ENCODE data around the gene CCDC102A. TPM values are rescaled to one million over a fixed set of nuclear protein-coding genes. Genes with fewer than 3 reads are reported as not detected.
A peak's percentile ranks its signal among the peaks of the same experiment; 100 is the strongest.

The CCDC102A gene
- total RNA-seq, 3 donors from 2014 or later: 1.2 to 16.2 (median 2.5) TPM

DNA sequence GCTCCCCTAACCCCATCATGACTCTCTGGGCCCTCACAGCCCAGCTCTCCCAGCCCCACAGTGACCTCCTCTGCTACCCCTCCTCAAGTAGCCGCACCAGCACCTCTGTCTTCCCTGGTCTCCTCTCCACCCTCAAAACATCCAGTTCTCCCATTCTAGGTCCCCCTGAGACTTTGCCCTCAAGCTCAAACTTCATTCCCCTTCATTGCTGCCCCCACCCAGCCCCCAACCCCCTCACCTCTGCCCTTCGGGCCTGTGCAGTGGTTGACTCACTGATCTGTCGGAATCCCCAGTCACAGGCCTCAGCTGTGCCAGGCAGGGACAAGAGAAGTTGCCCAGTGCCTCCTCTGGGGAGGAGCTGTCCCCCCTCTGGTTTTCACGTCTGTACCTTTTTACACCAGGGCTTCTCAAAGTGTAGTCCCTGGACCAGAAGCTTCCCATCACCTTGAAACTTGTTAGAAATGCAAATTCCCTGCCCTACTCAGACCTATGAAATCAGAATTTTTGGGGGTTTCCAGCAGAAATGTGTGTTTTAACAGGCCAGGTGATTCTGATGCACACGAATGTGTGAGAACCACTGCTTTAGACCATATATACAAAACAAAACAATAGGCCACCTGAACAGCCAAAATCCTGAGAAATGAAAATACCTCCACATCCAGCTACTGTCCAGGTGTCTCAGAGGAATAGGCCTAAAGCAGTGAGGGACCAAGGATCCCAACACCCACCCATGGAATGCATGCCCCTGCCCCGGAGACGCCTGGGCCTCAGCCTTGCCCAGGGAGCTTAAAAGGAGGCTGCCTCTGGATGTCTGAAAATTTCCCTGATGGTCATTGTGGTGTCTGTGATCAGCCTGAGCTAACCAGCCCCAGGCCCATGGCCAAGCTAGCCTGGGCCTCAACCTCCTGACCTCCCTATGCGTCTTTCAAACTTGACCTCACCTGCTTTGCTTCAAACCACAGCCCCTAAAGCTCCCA, 49.2 kb downstream of the CCDC102A start:
- Histone ChIP-seq H3K4me1 (ENCODE audit: low read depth) (peaks cover 12% of the 10 kb centered on the region), H3K36me3 (ENCODE audit: low read depth) (no peaks in the 10 kb centered on the region), H3K4me3 (no peak overlapping the region), H3K9me3 (no peaks in the 10 kb centered on the region)
- ATAC-seq (no peak), DNase-seq (peak in 1 of 3 donors; percentile 6)
- intact Hi-C loops (cut with DNase I, micrococcal nuclease): no loop called here
- TF ChIP-seq, protein P1, sequence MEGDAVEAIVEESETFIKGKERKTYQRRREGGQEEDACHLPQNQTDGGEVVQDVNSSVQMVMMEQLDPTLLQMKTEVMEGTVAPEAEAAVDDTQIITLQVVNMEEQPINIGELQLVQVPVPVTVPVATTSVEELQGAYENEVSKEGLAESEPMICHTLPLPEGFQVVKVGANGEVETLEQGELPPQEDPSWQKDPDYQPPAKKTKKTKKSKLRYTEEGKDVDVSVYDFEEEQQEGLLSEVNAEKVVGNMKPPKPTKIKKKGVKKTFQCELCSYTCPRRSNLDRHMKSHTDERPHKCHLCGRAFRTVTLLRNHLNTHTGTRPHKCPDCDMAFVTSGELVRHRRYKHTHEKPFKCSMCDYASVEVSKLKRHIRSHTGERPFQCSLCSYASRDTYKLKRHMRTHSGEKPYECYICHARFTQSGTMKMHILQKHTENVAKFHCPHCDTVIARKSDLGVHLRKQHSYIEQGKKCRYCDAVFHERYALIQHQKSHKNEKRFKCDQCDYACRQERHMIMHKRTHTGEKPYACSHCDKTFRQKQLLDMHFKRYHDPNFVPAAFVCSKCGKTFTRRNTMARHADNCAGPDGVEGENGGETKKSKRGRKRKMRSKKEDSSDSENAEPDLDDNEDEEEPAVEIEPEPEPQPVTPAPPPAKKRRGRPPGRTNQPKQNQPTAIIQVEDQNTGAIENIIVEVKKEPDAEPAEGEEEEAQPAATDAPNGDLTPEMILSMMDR (IDR thresholded peaks at IDR 0.05): no peak

DNA sequence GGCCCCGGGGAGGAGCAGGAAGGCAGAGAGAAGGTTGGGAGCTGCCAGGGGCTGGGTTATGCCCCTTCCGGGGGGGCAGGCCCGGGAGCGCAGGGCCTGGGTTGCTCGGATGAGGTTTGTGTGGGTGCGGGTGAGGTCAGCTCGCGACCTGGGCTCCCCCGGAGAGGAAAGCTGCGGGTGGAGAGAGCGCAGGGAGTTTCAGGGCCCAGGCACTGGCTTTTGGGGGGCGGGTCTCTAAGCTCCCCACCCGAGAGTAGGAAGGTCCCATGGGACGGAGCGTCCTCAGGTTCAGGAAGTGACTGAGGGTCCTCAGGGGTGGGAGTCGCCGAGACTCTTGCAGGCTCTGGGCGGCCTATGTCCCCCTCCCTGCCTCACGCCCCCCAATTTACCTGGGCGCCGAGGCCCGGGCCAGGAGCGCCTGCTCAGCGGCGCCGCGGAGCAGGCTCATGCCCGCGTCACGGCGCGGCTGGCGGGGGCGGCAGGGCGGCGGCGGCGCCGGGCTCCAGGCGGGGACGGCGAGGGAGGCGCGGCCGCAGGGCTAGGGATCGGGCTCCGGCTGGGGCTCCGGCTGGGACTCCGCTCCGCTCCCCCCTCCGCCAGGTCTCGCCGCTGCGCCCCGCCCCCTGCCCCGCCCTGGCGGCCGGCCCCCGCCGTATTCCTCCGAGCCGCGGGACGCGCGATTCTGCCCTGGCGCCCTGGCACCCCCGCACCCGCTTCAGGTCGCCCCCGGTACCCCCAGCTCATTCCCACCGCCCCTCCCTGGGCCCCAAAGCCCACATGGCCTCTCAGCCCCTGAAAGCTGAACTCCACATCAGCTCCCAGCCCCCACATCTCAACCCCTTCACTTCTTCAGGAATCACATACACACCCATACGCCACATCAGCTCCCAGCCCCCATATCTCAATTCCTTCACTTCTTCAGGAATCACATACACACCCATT, 50.2 kb downstream of the CCDC102A start, which contains the start of gene DOK4:
Gene DOK4 (minus strand): TSS at position 578 of the 942 bp plus-strand sequence. CDS start 6,986 bp downstream, outside the sequence.
- TF ChIP-seq, protein P1 (IDR thresholded peaks at IDR 0.05): no peak
- no peaks in the 10 kb centered on the region for H3K9me3 ChIP-seq
- DNase-seq (peak; percentile 86 to 92 (median 88)), ATAC-seq (peak; percentile 95)
- peaks cover 12% of the 10 kb centered on the region for H3K4me1 ChIP-seq (ENCODE audit: low read depth)
- intact Hi-C loops (cut with DNase I, micrococcal nuclease): no loop called here
- H3K4me3 ChIP-seq: peak within 1 kb of the TSS; percentile 74
- H3K36me3 ChIP-seq (ENCODE audit: low read depth): no peaks in the 10 kb centered on the region

DNA sequence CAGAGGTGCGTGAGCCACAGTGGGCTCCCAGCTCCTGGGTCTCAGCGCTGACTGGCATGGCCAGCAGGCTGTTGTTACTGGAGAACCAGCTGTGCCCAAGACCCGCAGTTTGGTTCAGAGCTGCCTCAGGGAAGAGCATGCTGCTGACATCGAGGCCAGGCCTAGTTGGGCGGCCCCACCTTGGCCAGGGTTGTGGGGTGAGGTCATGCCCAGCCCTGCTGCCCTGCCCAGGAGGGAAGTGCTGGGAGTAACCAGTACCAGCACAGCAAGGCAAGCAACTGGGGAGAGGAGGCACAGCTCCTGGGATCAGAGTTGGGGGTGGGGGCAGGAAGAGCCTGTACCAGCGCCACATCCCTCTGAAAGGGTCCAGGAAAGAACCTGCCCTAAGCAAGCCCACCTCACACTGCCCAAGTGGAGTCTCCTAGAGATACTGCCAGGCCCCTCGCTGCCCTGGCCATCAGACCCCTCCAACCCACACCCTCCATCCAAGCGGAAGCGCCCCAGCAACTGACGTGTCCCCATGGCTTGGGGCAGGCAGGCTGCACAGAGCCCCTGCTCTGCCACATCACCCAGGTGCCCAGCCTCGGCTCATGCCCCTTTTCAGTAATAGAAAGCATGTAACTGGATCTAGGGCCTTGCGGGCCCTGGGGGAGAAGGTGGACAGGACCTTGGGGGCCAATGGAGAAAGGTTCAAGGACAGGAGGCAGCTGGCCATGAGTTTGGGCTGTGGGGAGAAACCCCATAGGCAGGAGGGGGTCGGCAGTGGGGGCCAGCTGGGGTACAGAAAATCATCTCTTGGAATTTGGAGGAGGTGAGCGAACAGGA, 51.1 kb downstream of the CCDC102A start:
- TF ChIP-seq, protein P1 (IDR thresholded peaks at IDR 0.05): no peak
- DNase-seq (peak; percentile 60 to 81 (median 80)), ATAC-seq (peak; percentile 70)
- Histone ChIP-seq H3K9me3 (no peaks in the 10 kb centered on the region), H3K4me1 (ENCODE audit: low read depth) (peaks cover 21% of the 10 kb centered on the region), H3K4me3 (peak overlapping the region; percentile 74), H3K36me3 (ENCODE audit: low read depth) (no peaks in the 10 kb centered on the region)
- intact Hi-C loops (cut with DNase I, micrococcal nuclease): no loop called here

DNA sequence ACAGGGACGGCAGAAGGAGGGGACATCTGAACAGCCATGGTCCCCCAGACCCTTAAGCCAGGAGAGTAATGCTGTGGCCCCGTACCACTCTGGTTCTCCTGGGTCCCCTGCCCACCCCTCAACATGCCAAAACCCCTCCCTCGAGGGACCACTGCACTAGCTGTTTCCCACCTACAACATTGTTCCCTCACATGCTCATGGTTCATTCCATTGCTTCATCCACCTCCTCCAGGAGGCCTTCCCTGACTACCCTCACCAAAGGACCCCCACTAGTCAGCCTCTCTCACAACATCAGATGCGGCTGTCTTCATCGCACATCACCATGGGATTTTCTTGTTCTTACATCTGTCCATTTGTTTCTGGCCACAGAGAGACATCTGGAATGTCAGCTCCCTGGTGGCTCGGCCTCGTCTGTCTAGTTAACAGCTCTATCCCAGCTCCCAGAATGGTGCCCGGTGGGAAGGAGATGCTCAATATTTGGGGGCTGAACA, 51.8 kb downstream of the CCDC102A start:
- ATAC-seq: no peak
- intact Hi-C loops (cut with DNase I, micrococcal nuclease): no loop called here
- no peaks in the 10 kb centered on the region for H3K9me3 ChIP-seq
- peaks cover 23% of the 10 kb centered on the region for H3K4me1 ChIP-seq (ENCODE audit: low read depth)
- DNase-seq: no peak
- TF ChIP-seq, protein P1 (IDR thresholded peaks at IDR 0.05): no peak
- no peak overlapping the region for H3K4me3 ChIP-seq
- H3K36me3 ChIP-seq (ENCODE audit: low read depth): no peaks in the 10 kb centered on the region
